ENCODE measurements around the gene CYBC1.

Gene CYBC1

DNA sequence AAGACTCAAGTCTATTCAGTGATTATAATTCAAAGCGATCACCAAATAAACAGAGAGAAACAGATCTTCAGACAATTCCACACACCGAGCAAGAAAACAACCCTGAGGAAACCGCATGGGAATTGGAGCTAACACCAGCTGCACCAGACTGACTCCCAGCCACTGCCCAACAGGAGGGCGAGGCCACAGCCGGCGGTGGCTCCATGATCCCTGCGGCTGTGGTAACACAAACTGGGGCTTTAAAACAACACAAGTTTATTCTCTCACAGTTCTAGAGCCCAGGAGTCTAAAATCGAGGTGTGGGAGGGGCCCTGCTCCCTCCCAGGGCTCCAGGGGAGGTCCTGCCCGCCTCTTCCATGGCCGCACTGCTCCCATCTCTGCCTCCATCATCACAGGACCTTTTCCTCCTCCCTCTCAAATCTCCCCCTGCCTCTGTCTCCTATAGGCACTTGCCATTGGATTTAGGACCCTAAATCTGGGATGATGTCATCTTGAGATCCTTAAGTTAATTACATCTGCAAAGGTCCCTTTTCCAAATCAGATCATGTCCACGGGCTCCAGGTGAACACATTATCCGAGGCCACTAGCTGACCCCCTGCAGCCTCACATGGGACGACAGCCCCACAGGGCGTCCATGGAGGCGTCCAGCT is 42.1 kb downstream of the CYBC1 start:
- no peak for DNase-seq (ENCODE audit: low read depth)

DNA sequence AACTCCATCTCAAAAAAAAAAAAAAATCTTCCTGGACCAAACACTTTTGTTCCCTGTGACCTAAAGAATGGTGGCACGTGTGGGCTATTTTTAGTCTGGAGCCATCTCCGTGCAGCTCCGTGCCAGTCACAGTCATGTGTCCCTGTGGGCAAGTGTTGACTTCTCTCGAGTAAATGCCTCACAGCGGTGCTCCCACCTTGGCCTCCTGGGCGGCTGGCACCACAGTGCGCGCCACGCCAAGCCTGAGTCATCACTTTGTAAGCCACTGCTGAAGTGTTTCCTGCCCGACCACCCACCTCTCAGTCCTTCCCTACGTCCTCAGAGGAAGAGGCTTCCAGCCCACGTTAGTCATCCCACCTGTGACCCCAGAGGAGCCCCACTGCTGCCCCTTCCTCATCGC is 43.3 kb downstream of the CYBC1 start:
- peak; percentile 67 for DNase-seq (ENCODE audit: low read depth)

DNA sequence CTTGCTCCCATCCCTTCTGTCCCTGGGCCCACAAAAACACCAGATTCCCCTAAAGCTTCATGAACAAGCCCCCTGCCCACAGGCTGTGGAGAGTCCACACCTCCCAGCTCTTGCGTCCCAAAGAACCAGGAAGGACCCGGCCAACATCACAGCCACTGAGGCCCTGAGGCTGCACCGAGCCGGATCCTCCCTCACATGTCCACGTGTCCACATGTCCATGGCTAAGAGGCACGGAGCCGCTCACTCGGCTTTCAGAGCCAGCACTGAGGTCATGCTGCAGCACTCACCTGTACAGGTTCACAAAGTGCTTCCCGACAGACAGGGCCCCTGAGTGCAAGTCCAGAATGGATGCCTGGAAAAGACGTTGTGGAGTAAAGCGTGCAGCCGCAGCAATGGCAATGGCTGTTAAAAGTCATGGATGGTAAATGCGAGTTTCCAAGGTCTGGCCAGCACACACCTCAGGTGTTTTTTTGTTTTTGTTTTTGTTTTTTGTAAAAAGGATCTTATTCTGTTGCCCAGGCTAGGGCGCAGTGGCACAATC is 44.4 kb downstream of the CYBC1 start:
- DNase-seq (ENCODE audit: low read depth), result no peak

DNA sequence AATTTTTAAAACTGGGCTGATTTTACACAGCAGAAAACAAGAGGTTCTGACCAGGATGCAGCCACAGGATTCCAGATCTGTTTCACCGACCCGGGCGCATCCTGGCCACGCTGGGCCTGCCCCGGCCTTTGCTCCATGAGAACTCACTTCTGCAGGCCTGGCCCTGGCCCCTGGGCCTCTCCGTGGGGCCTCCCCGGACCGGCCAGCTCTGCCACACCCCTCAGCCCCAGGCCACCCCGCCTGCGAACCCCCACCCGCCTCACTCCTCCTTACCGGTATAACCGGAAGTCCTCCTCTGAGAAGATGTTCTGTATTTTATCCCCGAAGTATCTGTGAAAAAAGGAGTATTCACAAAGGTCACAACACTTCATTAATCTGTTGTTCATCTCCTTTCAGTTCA is 45.5 kb downstream of the CYBC1 start:
- DNase-seq (ENCODE audit: low read depth), result no peak

DNA sequence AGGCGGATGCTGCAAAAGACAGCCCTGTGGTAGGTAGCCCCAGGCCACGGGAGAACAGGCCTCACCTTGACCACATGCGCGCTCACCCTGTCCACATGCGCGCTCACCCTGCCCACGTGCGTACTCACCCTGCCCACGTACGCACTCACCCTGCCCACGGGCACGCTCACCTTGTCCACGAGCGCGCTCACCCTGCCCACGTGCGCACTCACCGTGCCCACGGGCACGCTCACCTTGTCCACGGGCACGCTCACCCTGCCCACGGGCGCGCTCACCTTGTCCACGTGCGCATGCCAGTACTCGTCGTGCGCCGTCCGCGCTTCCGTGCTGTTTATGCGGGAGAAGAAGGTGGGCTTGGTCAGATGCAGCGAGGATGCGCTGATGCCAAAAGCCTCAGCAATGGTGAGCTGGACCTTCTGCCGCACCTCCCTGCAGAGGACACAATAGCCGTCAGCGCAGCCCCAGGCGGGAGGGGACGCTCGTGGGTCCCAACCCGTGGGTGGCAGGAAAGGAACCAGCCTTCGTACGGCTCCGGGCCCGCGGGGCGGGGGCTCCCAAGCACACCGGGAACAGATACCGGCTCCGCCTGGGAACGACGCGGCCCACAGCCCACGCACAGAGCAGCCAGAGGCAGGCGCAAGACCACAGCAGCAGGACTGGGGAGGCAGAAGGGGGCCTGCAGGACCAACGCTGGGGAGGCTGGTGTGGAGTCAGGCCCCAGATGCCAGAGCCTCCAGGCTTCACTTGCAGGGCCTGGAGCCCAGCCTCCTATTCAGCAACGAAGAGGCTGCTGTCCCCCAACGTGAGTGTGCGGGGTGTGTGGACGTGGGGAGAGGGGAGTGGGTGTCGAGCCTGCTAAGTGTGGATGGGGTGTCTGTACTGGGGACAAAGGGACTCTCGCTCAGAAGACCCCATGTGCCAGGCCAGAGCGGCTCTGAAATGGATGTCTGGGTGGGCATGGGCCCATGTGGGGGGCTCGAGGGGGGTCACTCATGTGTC is 46.6 kb downstream of the CYBC1 start:
- DNase-seq (ENCODE audit: low read depth), result no peak

DNA sequence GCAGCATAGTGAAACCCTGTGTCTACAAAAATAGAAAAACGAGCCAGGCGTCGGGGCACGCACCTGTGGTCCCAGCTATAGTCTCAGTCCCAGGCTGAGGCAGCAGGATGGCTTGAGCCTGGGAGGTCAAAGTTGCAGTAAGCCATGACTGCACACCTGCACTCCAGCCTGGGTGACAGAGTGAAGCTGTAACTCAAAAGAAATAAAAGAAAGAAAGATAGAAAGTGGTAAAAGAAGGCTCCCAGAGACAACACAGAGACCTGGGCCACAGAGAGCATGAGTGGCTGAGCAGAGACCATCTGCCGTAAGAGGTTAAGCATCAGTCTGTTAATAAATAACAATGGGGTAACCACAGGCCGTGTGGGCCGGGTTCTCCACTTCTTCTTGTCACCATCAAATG is 47.7 kb downstream of the CYBC1 start:
- DNase-seq (ENCODE audit: low read depth), result no peak

DNA sequence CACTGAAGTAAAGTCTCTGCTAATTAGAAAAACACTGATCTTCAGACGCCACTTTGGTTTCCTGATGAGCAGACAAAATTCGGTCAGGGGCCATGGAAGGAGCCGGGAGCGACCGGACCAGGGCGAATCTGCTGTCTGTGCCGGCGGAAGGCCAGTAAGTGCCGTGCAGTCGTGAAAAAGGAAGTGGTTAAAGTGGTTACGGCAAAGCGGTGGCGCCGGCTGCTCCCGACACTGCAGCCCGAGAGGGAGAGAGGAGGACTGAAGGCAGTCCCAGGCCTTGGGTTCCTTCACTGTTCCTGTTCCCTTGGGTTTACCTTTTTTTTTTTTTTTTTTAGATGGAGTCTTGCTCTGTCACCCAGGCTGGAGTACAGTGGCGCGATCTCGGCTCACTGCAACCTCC is 49.7 kb downstream of the CYBC1 start:
- DNase-seq (ENCODE audit: low read depth), result no peak

DNA sequence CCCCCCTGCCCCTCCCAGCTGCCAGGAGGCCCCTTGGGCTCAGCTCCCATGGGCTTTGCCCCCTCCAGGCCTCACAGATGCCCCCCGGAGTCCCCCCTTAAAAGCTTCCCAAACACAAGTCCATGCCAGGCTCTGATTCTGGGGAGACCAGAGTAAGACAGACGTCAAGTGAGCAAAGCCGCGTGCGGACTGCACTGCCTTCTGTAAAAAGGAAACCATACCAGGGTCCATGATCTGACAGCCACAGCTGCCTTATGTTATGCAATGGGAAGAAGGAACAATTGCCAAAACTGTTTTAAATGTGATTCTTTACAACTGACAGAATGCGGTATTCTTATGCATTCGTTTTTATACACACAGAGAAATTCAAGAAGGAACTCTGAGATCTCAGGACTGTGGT is 50.3 kb downstream of the CYBC1 start:
- no peak for DNase-seq (ENCODE audit: low read depth)

DNA sequence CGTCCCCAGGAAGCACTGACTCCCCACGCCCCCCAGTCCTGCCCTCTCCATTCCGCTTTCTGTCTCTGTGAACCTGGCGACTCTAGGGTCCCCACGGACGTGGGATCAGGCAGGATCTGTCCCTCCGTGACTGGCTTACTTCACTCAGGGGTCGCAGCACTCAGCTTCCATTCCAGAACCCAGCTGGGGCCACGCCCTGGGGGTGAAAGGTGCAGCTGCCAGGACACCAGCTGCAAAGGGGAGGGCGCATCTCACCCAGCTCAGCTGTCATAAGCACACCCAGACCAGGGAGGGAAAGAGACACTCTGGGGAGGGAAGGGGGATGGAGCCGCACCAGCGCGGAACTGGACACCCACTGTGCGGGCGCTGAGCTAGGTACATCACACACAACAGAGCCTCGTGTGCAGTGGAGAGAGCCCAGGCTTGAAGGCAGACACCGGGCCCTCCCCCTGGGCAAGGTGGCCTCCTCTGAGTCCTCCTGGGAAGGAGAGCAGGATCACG is 50.9 kb downstream of the CYBC1 start:
- no peak for DNase-seq (ENCODE audit: low read depth)

DNA sequence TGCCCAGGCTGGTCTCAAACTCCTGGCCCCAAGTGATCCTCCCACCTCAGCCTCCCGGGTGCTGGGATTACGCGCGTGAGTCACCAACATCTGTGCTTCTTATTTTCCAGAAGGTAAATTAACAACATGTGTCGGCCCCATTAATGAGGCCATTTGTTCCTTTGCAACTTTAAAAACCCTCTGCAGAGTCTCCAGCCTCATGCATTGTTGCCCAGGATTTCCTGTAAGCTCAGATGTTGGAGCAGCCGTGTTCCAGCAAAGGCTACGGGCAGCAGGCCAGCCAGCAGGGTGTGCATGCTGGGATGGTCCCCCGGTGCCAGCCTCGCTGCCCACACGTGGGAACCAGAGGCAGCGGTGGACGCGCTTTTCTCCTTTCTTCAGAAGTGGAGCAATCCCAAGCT is 51.5 kb downstream of the CYBC1 start:
- no peak for DNase-seq (ENCODE audit: low read depth)

DNA sequence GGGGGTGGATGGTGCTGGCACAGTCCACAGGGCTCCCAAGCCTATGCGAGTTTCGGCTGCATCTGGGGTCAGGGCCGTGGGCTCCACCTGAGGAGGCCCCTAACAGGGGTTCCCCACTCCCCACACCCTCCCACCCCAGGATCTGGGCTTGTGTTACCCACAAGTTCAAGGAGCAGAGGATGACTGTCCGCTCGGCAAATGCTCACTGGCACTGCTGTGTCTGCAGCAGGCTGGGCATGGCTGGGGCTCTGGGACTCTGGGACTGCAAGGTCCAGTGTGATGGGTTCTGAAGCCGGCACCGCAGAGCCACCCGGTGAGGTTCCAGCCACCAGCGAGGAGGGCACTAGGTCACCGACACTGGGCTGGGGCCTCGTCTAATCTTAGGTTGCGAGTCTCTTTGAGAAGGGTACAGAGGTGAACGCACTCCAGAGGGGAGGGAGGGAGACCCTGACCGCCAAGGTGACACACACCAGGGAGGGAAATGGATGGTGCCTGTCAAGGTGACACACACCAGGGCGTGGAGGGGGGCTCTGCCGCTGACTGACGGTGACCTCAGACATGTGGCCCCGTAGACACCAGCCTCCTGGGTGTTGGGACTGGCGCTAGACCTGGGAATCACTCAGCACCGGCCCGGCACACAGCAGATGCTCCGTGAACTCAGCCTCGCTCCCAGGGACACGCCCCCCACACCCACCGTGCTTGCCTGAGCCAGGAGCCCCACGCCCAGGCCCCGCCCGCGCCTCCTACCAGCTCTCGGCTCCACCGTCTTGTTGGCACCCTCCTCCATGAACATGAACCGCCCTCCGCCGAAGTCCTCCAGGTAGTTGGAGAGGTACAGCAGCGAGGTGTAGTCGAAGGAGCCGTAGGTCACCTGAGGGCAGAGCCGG is 52.9 kb downstream of the CYBC1 start:
- no peak for DNase-seq (ENCODE audit: low read depth)

DNA sequence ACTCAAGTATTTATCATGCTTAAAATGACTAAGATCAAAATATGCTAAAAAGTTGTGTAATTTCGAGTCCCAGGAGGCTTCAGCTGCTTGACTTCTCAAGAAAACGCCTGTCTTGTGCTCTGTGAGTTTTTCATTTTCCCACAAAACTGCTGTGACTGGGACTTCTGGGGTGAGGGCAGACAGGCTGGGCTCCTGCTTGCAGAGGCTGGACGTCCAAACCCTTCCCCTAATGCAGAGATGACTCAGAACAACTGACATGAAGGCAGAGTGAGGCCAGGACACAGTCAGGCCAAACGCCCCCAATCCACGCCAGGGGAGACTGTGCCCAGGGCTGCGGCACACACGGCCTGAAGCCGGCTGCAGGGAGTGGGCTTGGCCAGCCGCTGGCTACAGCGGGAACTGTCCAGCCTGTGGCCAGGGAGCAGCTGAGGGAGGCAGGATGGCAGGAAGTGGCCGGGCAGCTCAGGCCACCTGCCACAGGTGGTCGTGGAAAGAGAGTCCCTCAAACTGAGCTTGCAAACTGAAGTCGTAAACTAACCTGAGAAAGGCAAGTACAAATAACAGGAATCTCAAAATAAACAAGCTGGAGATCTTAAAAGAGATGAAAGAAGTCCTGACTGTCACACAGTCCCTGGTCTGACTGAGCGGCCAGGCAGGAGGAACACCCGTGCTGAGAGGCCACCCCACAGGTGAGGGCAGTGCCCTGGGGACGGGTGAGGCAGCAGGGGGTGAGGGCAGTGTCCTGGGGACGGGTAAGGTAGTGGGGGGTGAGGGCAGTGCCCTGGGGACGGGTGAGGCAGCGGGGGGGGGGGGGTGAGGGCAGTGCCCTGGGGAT is 53.7 kb downstream of the CYBC1 start:
- DNase-seq (ENCODE audit: low read depth), result peak; percentile 75

DNA sequence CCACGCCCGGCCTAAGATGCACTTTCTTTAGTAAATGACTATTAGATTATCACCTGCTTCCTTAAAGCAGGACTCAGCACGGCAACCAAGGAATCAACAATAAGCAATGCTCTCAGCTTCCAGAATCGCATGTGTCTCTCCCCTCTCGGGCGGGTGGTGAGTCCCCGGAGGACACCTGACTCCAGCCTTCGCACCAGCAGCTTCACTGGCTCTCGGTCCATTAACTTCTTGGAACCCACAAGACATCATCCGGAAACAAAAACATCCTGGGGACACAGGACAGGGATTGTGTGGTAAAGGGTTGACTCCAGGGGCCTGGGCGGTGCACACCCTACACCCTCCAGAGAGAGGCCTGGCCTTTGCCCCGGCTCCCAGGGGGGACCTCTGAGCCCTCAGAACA is 56.3 kb downstream of the CYBC1 start:
- DNase-seq (ENCODE audit: low read depth), result no peak

DNA sequence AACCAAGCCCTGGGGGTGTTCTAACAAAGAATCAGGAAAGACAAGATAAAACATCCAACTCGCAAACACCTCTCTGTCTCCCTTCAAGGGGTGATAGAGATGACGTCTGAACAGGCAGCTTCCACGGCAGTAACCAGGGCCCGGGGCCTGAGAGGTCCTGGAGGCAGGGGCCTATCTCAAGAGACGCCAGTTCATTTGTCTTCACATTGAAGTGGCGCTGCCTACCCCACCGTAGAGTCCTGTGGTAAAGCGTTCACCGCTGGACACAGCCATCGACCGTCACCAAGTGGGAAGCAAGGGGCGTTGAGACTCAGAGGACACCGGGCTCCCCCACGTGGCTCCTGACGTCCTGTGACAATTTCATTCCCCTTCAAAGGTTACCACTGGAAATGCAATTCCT is 57.6 kb downstream of the CYBC1 start:
- DNase-seq (ENCODE audit: low read depth), result no peak
